ENCODE data around the gene SSH2. TPM values are rescaled to one million over a fixed set of nuclear protein-coding genes. Genes with fewer than 3 reads are reported as not detected.

Gene SSH2
- total RNA-seq, 1 experiment from 2014 or later, result 2.8 TPM

GRCh38 chr17:29723278-29724047 lies 206.6 kb downstream of the SSH2 start:
- Histone ChIP-seq H3K36me3 (no peaks in the 10 kb centered on the region), H3K27me3 (no peaks in the 10 kb centered on the region), H3K4me3 (no peak overlapping the region), H3K9me3 (peaks cover 1% of the 10 kb centered on the region; the same call in 1 of the 2 replicates)
- no peak for DNase-seq

DNA sequence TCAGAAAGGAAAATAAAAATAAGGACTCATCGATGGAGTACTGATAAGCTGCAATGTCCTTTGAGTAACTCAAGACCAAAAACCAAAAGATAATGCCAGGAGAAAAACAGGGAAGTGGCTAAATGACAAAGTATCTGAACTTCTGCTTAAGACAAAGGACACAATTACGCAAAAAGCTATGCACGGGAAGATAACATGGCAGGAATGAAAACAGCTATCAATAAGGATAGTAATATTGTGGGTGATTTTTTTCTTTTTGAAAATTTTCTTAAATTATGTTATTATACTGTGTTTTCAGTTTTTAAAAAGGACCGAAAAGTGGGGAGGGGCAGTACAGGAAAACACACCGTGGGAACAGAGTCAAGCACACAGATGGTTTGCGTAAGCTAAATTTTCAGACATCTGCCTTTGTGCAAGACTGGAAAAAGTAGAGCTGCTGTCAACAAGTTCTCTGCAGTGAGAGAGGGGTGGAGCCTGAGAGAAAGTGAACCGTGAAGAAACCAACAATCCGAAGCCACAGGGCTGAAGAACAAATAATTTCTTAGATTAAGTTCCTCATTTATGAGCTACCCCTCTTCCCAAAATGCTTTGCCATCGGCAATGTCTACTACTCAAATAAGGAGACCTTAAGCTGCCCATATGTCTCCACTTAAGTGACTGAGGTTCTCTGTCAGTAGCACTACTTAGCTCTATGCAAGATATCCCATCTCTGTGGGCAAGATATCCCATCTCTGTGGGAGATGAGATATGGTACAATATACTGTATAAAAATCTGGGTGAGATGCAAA lies 207.4 kb downstream of the SSH2 start:
- H3K27me3 ChIP-seq, result no peaks in the 10 kb centered on the region
- H3K4me3 ChIP-seq, result no peak overlapping the region
- H3K36me3 ChIP-seq, result no peaks in the 10 kb centered on the region
- H3K9me3 ChIP-seq, result no peaks in the 10 kb centered on the region
- no peak for DNase-seq

- no peaks in the 10 kb centered on the region for H3K36me3 ChIP-seq
- no peak for DNase-seq
- no peaks in the 10 kb centered on the region for H3K27me3 ChIP-seq
- no peak overlapping the region for H3K4me3 ChIP-seq
- H3K9me3 ChIP-seq, result no peaks in the 10 kb centered on the region
Observed at GRCh38 chr17:29720551-29720950, 209.5 kb downstream of the SSH2 start.

DNA sequence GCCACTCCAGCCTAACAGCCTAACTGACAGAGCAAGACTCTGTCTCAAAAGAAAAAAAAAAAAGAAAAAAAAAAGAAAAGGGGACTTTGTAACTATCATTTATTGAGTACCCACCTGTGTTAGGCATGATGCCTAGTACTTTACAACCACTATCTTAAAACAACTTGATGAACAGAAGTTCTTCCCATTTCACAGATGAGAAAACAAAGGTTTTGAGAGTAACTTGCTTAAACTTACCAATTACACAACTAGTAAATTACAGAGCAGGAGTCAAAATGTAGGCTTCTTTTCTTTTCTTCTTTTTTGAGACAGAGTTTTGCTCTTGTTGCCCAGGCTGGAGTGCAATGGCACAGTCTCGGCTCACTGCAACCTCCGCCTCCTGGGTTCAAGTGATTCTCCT lies 210.6 kb downstream of the SSH2 start:
- no peak overlapping the region for H3K4me3 ChIP-seq
- no peaks in the 10 kb centered on the region for H3K27me3 ChIP-seq
- no peaks in the 10 kb centered on the region for H3K36me3 ChIP-seq
- no peak for DNase-seq
- H3K9me3 ChIP-seq, result no peaks in the 10 kb centered on the region

DNA sequence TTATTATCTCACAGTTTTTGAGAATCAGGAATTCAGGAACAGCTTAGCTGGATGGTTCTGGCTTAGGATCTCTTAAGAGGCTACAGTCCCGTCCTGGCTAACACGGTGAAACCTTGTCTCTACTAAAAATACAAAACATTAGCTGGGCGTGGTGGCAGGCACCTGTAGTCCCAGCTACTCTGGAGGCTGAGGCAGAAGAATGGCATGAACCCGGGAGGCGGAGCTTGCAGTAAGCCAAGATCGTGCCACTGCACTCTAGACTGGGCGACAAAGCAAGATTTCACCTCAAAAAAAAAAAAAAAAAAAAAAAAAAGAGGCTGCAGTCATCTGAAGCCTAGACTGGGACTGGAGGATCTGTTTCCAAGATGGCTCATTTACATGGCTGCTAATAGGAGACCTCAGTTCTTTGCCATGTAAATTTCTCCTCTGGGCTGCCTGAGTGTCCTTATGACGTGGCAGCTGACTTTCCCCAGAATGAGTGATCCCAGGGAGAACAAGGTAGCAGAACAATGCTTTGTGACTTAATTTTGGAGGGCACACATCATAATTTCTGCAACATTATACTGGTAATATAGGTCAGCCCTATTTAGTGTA lies 211.5 kb downstream of the SSH2 start:
- Histone ChIP-seq H3K9me3 (no peaks in the 10 kb centered on the region), H3K27me3 (no peaks in the 10 kb centered on the region), H3K36me3 (no peaks in the 10 kb centered on the region), H3K4me3 (no peak overlapping the region)
- no peak for DNase-seq

DNA sequence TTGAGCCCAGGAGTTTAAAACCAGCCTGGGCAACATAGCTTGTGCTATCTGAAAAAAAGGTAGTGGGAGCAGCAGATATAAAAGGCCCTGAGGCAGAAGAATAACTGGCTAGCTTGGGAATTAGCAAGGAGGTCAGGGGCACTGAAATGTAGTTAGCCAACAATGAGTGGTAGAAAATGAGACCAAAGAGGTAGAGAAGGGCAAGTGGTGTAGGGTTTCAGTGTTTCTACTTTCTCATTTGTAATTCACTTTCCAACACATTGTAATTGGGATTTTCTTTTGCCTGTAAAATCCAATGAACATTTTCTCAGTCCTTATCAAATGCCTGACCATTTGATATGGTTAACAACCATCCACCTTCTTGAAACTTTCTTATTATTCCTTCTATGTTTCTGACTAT lies 212.2 kb downstream of the SSH2 start:
- no peaks in the 10 kb centered on the region for H3K36me3 ChIP-seq
- no peak overlapping the region for H3K4me3 ChIP-seq
- H3K27me3 ChIP-seq, result no peaks in the 10 kb centered on the region
- H3K9me3 ChIP-seq, result no peaks in the 10 kb centered on the region
- DNase-seq, result no peak

DNA sequence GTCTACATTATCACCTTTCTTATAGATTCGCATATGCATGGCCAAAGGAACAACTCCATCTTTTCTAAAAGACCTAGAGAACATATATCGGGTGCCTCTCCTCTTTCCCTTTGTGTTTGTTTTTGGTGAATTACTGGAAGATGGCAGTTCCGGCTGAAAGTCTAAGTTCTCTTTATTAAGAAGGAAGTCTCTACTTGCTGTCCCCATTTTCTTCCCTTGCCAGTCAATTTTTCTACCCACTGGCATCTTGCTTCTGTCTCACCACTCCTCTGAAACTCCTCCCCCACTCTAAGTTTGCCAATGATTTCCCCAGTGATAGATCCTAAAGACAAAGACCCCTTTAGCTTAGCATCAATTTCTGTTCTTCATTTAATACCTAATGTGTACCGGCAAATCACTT lies 213.5 kb downstream of the SSH2 start:
- Histone ChIP-seq H3K36me3 (no peaks in the 10 kb centered on the region), H3K9me3 (no peaks in the 10 kb centered on the region), H3K4me3 (no peak overlapping the region), H3K27me3 (no peaks in the 10 kb centered on the region)
- no peak for DNase-seq

DNA sequence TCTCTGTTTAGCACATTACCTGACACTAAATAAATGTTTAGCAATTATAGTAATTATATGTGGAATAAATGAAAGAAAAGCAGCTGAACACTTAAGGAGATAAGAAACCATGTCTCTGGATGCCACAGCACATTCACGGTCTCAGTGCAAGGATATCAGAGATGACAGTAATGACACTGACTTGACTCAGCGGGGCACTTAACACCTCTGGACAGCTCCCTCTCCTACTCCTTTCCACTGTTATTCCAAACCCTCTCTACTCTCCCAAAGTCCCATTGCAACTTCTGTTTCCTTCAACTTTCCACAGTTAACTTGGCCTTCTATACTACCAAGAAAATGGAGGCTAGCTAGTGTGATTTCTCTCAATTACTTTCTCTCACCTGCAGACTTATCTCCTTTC lies 214.3 kb downstream of the SSH2 start:
- Histone ChIP-seq H3K36me3 (no peaks in the 10 kb centered on the region), H3K27me3 (no peaks in the 10 kb centered on the region), H3K4me3 (no peak overlapping the region), H3K9me3 (no peaks in the 10 kb centered on the region)
- DNase-seq, result no peak

GRCh38 chr17:29714146-29714545 lies 215.9 kb downstream of the SSH2 start:
- H3K36me3 ChIP-seq, result no peaks in the 10 kb centered on the region

DNA sequence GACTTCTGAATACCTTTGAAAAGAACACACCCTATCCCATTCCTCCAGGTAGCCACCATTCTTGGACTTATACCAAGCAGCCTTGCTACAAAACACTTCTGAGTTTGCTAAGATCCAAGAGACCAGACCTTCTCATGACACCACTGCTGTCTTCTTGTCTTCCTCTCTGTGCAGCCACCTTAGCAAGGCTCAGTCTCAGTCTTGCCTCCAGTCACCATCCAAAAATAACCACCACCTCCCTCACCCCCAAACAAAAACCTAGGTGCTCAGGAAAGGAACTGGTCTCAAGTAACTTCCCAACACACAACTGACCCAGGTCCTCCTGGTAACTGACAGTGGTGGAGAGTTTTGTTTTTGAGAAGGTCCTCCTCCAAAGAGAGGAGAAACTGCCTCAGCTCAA lies 216.4 kb downstream of the SSH2 start:
- no peak for DNase-seq
- Histone ChIP-seq H3K9me3 (no peaks in the 10 kb centered on the region), H3K4me3 (no peak overlapping the region), H3K36me3 (no peaks in the 10 kb centered on the region), H3K27me3 (no peaks in the 10 kb centered on the region)

More at GRCh38 chr17:29714146-29714545, 215.9 kb downstream of the SSH2 start:
- Histone ChIP-seq H3K27me3 (no peaks in the 10 kb centered on the region), H3K4me3 (no peak overlapping the region), H3K9me3 (no peaks in the 10 kb centered on the region)
- DNase-seq, result no peak

GRCh38 chr17:29711588-29712385 lies 218.2 kb downstream of the SSH2 start:
- no peaks in the 10 kb centered on the region for H3K9me3 ChIP-seq
- H3K27me3 ChIP-seq, result no peaks in the 10 kb centered on the region
- no peak for DNase-seq
- no peak overlapping the region for H3K4me3 ChIP-seq
- no peaks in the 10 kb centered on the region for H3K36me3 ChIP-seq

DNA sequence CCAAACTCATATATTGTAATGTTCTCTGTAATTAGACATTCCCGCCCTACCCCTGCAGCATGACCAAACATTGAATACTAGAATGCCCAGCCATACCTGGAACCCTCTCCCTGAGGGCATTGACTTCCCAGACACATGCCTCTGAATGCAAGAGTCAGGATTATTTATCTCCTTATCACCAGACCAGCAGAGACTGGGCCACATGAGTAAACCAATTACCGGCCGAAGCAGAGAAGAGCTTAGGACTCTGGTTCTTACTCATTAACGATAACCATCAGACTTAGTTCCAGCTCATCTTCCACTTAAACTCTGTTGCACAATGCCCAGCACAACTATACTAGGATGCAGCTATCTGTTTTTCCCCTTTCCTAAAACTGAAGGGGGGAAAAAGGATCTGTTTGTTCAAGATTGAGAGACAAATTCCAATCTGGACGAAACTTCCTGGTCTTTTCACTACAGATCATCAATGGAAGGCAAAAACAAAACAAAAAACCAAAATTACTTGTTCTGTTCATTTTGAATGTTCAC lies 219.1 kb downstream of the SSH2 start:
- Histone ChIP-seq H3K4me3 (no peak overlapping the region), H3K9me3 (no peaks in the 10 kb centered on the region), H3K27me3 (no peaks in the 10 kb centered on the region), H3K36me3 (no peaks in the 10 kb centered on the region)
- no peak for DNase-seq

- Histone ChIP-seq H3K4me3 (no peak overlapping the region), H3K9me3 (no peaks in the 10 kb centered on the region), H3K36me3 (no peaks in the 10 kb centered on the region), H3K27me3 (no peaks in the 10 kb centered on the region)
- DNase-seq, result no peak
Observed at GRCh38 chr17:29710520-29710884, 219.5 kb downstream of the SSH2 start.

- DNase-seq, result no peak
Observed at GRCh38 chr17:29709866-29710519, 220.0 kb downstream of the SSH2 start.

DNA sequence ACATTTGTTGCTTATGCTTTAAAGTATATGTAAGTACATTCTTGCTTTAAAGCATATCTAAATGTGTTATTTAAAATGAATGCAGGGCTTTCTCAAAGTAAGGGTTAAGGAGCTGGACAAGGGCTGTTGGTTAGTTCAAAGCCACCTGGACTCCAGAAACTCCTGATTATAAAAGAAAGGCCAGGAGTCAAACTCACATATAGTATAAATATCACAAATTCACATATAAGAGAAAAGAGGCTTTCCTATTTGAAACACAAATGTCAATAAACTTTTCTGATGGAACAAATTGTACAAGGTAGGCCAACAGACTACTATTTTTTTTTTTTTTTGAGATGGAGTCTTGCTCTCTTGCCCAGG lies 222.8 kb downstream of the SSH2 start:
- H3K36me3 ChIP-seq, result no peaks in the 10 kb centered on the region; the same call in 1 of the 2 replicates
- no peak for DNase-seq
- no peaks in the 10 kb centered on the region for H3K27me3 ChIP-seq
- no peak overlapping the region for H3K4me3 ChIP-seq
- H3K9me3 ChIP-seq, result no peaks in the 10 kb centered on the region

More at GRCh38 chr17:29709866-29710519, 220.0 kb downstream of the SSH2 start:
- H3K27me3 ChIP-seq, result no peaks in the 10 kb centered on the region
- H3K9me3 ChIP-seq, result no peaks in the 10 kb centered on the region
- no peaks in the 10 kb centered on the region for H3K36me3 ChIP-seq
- H3K4me3 ChIP-seq, result no peak overlapping the region

- no peak for DNase-seq
- H3K36me3 ChIP-seq, result no peaks in the 10 kb centered on the region; the same call in 1 of the 2 replicates
- H3K9me3 ChIP-seq, result no peaks in the 10 kb centered on the region
- H3K27me3 ChIP-seq, result no peaks in the 10 kb centered on the region
- no peak overlapping the region for H3K4me3 ChIP-seq
Observed at GRCh38 chr17:29706045-29706431, 224.0 kb downstream of the SSH2 start.

Measured in MG63 (cell line).